ENCODE data around the gene MAP3K20. TPM values are rescaled to one million over a fixed set of nuclear protein-coding genes. Genes with fewer than 3 reads are reported as not detected.

MAP3K20 gene
- total and polyA plus RNA-seq, 10 of the 15 experiments (the other 5 are each of a cell fraction or from before 2014, with no cell fraction given) = 0.04 to 5.6 (median 2.3) TPM

GRCh38 chr2:173195100-173195499 is 119.5 kb downstream of the MAP3K20 start (continued):
- TF ChIP-seq MLLT1 (IDR thresholded peaks at IDR 0.05) (no peak), ZBTB11 (CRISPR knock-in tag; IDR thresholded peaks at IDR 0.05) (no peak), CEBPZ (IDR thresholded peaks at IDR 0.05; ENCODE audit: low read depth, low read length) (no peak)
